Activated CD4-positive, alpha-beta T cell treated with anti-CD3 and anti-CD28 coated beads, Interleukin-10, Interleukin-2, amounts not matched to agents 100 ng/mL and 50 ng/mL, durations not matched to agents 16 hours and 8 hours (primary cell): ENCODE data around the gene EML5.
A peak's percentile ranks its signal among the peaks of the same experiment; 100 is the strongest.
"Not testable (repeated sequence)": the region's sequence is repeated elsewhere in the genome, so short reads cannot be mapped to it uniquely, and the experiment has no call there.

Experiments
- DNase-seq: peaks from one replicate; pipeline ENCODE4 v3.0.0-alpha.2; 2020

The EML5 gene

GRCh38 chr14:88792473-88793258 is at the start of gene EML5:
TSS of gene EML5 (minus strand) at chr14:88792953. CDS start at chr14:88792503, 450 bp downstream.
- peak; percentile 87 for DNase-seq

GRCh38 chr14:88842414-88842813 is 49.7 kb upstream of the EML5 start:
- no peak for DNase-seq

- no peak for DNase-seq
These were observed 49.0 kb upstream of the EML5 start for GRCh38 chr14:88841741-88842140.

- DNase-seq = no peak
These were observed 48.2 kb upstream of the EML5 start for GRCh38 chr14:88840926-88841325.

- DNase-seq = no peak
These were observed 45.3 kb upstream of the EML5 start for GRCh38 chr14:88838015-88838414.

GRCh38 chr14:88837495-88837894 is 44.7 kb upstream of the EML5 start:
- DNase-seq = no peak

GRCh38 chr14:88835661-88836060 is 42.9 kb upstream of the EML5 start:
- DNase-seq = no peak

GRCh38 chr14:88834883-88835431 is 42.2 kb upstream of the EML5 start:
- DNase-seq = no peak

GRCh38 chr14:88831284-88831683 is 38.5 kb upstream of the EML5 start:
- no peak for DNase-seq

- DNase-seq = no peak
These were observed 37.0 kb upstream of the EML5 start for GRCh38 chr14:88829685-88830302.

GRCh38 chr14:88829188-88829587 is 36.4 kb upstream of the EML5 start:
- DNase-seq = no peak

GRCh38 chr14:88825503-88825902 is 32.8 kb upstream of the EML5 start:
- DNase-seq = no peak

GRCh38 chr14:88825078-88825458 is 32.3 kb upstream of the EML5 start:
- DNase-seq = no peak

GRCh38 chr14:88824314-88825077 is 31.7 kb upstream of the EML5 start, which contains the start of gene TTC8:
TSS of gene TTC8 (plus strand) at chr14:88824651. CDS start at chr14:88824708, 57 bp downstream.
- peak; percentile 88 for DNase-seq

- DNase-seq = no peak
These were observed 31.2 kb upstream of the EML5 start for GRCh38 chr14:88823968-88824313.

GRCh38 chr14:88821888-88822287 is 29.1 kb upstream of the EML5 start:
- no peak for DNase-seq

- DNase-seq = no peak
These were observed 28.6 kb upstream of the EML5 start for GRCh38 chr14:88821378-88821777.

- not testable (repeated sequence) for DNase-seq
These were observed 26.9 kb upstream of the EML5 start for GRCh38 chr14:88819674-88820073.

GRCh38 chr14:88818018-88818417 is 25.3 kb upstream of the EML5 start:
- DNase-seq = no peak

- no peak for DNase-seq
These were observed 23.2 kb upstream of the EML5 start for GRCh38 chr14:88815980-88816379.

GRCh38 chr14:88808359-88808758 is 15.6 kb upstream of the EML5 start:
- DNase-seq = no peak

GRCh38 chr14:88804477-88804876 is 11.7 kb upstream of the EML5 start:
- DNase-seq = no peak

- no peak for DNase-seq
These were observed 11.3 kb upstream of the EML5 start for GRCh38 chr14:88804035-88804434.

- DNase-seq = no peak
These were observed 9.8 kb upstream of the EML5 start for GRCh38 chr14:88802596-88802995.
